Measurements from ENCODE around the gene YWHAQ.

DNA sequence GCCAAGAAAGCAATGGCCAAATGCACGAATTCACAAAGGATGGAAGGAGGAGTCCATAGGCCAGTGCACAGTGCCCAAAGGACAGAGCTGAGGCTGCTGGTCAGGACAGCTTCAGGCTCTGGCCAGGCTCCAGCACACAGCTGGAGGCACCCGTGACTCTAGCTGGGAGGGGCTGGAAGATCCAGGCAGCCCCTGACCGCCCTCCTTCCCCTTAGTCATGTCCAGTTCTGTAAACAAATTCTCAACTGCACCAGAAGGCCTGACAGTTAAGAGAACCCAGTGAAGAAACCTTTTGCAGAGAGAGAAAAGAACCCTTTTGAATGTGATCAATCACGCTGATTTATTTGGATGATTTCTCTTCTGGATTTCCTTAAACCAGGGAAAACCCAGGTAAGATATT, 7.7 kb upstream of the YWHAQ start:
- TF ChIP-seq, protein P1, sequence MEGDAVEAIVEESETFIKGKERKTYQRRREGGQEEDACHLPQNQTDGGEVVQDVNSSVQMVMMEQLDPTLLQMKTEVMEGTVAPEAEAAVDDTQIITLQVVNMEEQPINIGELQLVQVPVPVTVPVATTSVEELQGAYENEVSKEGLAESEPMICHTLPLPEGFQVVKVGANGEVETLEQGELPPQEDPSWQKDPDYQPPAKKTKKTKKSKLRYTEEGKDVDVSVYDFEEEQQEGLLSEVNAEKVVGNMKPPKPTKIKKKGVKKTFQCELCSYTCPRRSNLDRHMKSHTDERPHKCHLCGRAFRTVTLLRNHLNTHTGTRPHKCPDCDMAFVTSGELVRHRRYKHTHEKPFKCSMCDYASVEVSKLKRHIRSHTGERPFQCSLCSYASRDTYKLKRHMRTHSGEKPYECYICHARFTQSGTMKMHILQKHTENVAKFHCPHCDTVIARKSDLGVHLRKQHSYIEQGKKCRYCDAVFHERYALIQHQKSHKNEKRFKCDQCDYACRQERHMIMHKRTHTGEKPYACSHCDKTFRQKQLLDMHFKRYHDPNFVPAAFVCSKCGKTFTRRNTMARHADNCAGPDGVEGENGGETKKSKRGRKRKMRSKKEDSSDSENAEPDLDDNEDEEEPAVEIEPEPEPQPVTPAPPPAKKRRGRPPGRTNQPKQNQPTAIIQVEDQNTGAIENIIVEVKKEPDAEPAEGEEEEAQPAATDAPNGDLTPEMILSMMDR (IDR thresholded peaks at IDR 0.05): no peak
- TF ChIP-seq EZH2 (IDR thresholded peaks at IDR 0.05; ENCODE audit: borderline replicate concordance, insufficient read depth, low read depth, low read length, poor library complexity, severe bottlenecking): no peak

Data from B cell (primary cell).